Type B pancreatic cell (in vitro differentiated cells): ENCODE results near the gene FARP1. TPM values are rescaled to one million over a fixed set of nuclear protein-coding genes. Genes with fewer than 3 reads are reported as not detected.

Experiments used
- DNase-seq: peaks from one replicate; pipeline ENCODE4 v3.0.0; 2021; ENCODE audit warnings: mixed read lengths; ENCODE audit not compliant: unreplicated experiment; ENCODE audit errors: extremely low spot score
- H3K27ac Mint-ChIP-seq: 2 replicates; pipeline ENCODE4 v1.8.0; 2021; ENCODE audit warnings: mild to moderate bottlenecking, mixed read lengths
- H3K27me3 Mint-ChIP-seq: 2 replicates; pipeline ENCODE4 v1.8.0; 2021; ENCODE audit warnings: mixed read lengths
- H3K36me3 Mint-ChIP-seq: 2 replicates; pipeline ENCODE4 v1.8.0; 2021; ENCODE audit warnings: mixed read lengths
- H3K4me1 Mint-ChIP-seq: one replicate; pipeline ENCODE4 v1.8.0; 2021; ENCODE audit warnings: mixed read lengths; ENCODE audit not compliant: unreplicated experiment
- H3K4me3 Mint-ChIP-seq: 2 replicates; pipeline ENCODE4 v1.8.0; 2021; ENCODE audit warnings: mild to moderate bottlenecking, mixed read lengths
- H3K9me3 Mint-ChIP-seq: 2 replicates; pipeline ENCODE4 v1.8.0; 2021; ENCODE audit warnings: mixed read lengths
- CTCF ChIP-seq: fragments of 200-600 bp; sonication (generic); conservative IDR thresholded peaks from 2 replicates; pipeline ENCODE4 v1.5.0; 2021; ENCODE audit warnings: antibody characterized with exemption, mild to moderate bottlenecking
- total RNA-seq: library from RNA; stranded (reverse); gene quantifications from 2 replicates; pipeline ENCODE4 v1.2.1, GENCODE V29; 2021; ENCODE audit warnings: low replicate concordance

FARP1 gene
- total RNA-seq, 1 donor from 2014 or later: 195 TPM

GRCh38 chr13:98293570-98294142 lies 150.8 kb downstream of the FARP1 start:
- Mint-ChIP-seq H3K9me3 (peaks cover 4% of the 10 kb centered on the region), H3K4me1 (peaks cover 57% of the 10 kb centered on the region), H3K4me3 (no peak overlapping the region), H3K27ac (peak overlapping the region; percentile 84), H3K36me3 (peaks cover 4% of the 10 kb centered on the region), H3K27me3 (no peaks in the 10 kb centered on the region)
- no peak for TF ChIP-seq CTCF
- no peak for DNase-seq

GRCh38 chr13:98295371-98295770 lies 152.5 kb downstream of the FARP1 start:
- Mint-ChIP-seq H3K27me3 (no peaks in the 10 kb centered on the region), H3K36me3 (no peaks in the 10 kb centered on the region), H3K4me3 (no peak overlapping the region), H3K4me1 (peaks cover 66% of the 10 kb centered on the region), H3K27ac (no peak overlapping the region), H3K9me3 (no peaks in the 10 kb centered on the region)
- DNase-seq: no peak
- TF ChIP-seq CTCF: no peak

GRCh38 chr13:98297051-98297450 lies 154.2 kb downstream of the FARP1 start:
- peaks cover 69% of the 10 kb centered on the region for H3K4me1 Mint-ChIP-seq

GRCh38 chr13:98297745-98298144 lies 154.9 kb downstream of the FARP1 start:
- no peak for TF ChIP-seq CTCF
- Mint-ChIP-seq H3K36me3 (no peaks in the 10 kb centered on the region), H3K4me1 (peaks cover 73% of the 10 kb centered on the region), H3K4me3 (peak overlapping the region; percentile 0), H3K27me3 (no peaks in the 10 kb centered on the region), H3K27ac (peak overlapping the region; percentile 58), H3K9me3 (peaks cover 6% of the 10 kb centered on the region)
- DNase-seq: no peak

More at GRCh38 chr13:98297051-98297450, 154.2 kb downstream of the FARP1 start:
- Mint-ChIP-seq H3K27ac (peak overlapping the region; percentile 58), H3K36me3 (no peaks in the 10 kb centered on the region), H3K9me3 (no peaks in the 10 kb centered on the region), H3K4me3 (no peak overlapping the region), H3K27me3 (no peaks in the 10 kb centered on the region)
- DNase-seq: no peak
- TF ChIP-seq CTCF: no peak

- no peak for DNase-seq
- H3K27me3 Mint-ChIP-seq: no peaks in the 10 kb centered on the region
- peak overlapping the region; percentile 35 for H3K4me3 Mint-ChIP-seq
- H3K36me3 Mint-ChIP-seq: peaks cover 3% of the 10 kb centered on the region
- H3K27ac Mint-ChIP-seq: peak overlapping the region; percentile 58
- peaks cover 6% of the 10 kb centered on the region for H3K9me3 Mint-ChIP-seq
- TF ChIP-seq CTCF: no peak
- peaks cover 72% of the 10 kb centered on the region for H3K4me1 Mint-ChIP-seq
Measured at GRCh38 chr13:98298599-98298998, 155.7 kb downstream of the FARP1 start.
